Stimulated activated CD8-positive, alpha-beta memory T cell treated with anti-CD3 and anti-CD28 coated beads, Interleukin-4, amount 100 ng/mL, for 1 hour (primary cell): ENCODE results near the gene TNNI3K.
"Not testable (repeated sequence)": the region's sequence is repeated elsewhere in the genome, so short reads cannot be mapped to it uniquely, and the experiment has no call there.

Experiments
- DNase-seq, 2 donors: peaks; one replicate each; pipeline ENCODE4 v3.0.0-alpha.2; 2020; ENCODE audit warnings: low read depth in 2 of 2, low spot score in 1 of 2

The TNNI3K gene, protein sequence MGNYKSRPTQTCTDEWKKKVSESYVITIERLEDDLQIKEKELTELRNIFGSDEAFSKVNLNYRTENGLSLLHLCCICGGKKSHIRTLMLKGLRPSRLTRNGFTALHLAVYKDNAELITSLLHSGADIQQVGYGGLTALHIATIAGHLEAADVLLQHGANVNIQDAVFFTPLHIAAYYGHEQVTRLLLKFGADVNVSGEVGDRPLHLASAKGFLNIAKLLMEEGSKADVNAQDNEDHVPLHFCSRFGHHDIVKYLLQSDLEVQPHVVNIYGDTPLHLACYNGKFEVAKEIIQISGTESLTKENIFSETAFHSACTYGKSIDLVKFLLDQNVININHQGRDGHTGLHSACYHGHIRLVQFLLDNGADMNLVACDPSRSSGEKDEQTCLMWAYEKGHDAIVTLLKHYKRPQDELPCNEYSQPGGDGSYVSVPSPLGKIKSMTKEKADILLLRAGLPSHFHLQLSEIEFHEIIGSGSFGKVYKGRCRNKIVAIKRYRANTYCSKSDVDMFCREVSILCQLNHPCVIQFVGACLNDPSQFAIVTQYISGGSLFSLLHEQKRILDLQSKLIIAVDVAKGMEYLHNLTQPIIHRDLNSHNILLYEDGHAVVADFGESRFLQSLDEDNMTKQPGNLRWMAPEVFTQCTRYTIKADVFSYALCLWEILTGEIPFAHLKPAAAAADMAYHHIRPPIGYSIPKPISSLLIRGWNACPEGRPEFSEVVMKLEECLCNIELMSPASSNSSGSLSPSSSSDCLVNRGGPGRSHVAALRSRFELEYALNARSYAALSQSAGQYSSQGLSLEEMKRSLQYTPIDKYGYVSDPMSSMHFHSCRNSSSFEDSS

DNA sequence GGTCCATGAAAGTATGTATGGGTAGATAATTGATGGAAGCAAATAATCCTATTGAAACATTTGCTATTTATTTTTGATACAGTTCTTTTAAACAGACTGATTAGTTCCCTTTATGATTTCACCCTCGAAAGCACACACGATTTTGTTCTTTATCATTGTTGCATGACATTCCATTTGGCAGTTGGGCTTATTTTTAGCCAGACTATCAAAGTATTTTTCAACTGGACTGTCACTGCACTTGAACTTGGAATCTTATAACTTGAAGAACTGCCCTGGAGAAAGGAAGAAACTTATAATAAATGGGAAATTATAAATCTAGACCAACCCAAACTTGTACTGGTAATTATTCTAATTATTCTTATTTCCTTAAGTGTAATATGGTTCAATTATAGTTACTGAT is at the start of gene TNNI3K:
TNNI3K (plus strand) TSS at position 235 of the 400 bp plus-strand sequence; CDS start at position 300, 65 bp downstream.
- DNase-seq = no peak

DNA sequence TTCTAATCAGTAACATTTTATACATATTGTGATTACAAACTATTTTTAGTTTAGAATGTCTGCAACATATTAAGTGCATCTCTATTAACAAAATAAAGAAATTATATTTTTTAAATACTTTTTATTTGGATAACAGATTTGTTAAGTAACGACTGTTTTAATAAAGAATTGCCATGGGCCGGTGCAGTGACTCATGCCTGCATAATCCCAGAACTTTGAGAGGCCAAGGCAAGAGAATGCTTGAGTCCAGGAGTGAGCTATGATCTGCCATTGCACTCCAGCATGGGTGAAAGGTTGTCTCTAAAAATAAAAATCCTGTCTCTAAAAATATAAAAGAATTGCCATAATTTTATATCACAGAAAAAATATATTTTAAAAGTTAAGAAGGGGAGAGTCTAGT is 41.3 kb upstream of the TNNI3K start:
- DNase-seq = no peak

DNA sequence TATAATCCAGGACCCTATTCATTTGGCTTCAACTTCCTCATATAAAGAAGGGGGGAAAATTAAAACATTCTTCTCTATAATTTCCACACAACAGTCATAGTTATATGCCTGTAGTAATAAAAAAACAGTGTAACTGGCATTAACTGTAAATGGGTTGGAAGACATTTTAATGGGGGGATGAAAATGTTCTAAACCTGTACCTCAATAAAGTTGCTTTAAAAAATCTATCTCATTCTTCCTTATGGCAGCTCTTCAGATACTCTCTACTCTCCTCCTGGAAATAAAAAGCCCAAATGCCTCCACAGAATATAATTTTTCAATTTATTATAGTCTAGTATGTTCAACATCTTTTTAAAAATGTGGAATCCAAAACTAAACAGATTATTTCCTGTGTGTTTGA is 39.8 kb upstream of the TNNI3K start:
- no peak for DNase-seq

DNA sequence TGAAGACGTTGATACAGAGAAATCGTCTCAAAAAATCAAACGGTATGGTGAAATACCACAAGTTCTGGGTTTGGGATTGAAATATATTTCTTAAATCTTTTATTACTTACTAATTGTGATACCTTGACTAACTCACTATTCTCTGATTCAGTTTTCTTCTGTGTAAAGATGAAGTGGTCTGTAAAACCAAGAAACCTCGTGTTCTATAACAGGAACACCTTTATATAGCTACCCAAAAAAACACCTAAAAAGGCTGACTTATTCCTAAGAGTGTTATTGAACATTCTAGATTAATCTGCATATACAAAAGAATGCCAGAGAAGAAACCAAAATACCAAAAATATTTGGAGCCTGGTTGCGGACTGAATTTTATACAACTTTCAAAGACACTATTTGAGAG is 37.9 kb upstream of the TNNI3K start:
- no peak for DNase-seq

DNA sequence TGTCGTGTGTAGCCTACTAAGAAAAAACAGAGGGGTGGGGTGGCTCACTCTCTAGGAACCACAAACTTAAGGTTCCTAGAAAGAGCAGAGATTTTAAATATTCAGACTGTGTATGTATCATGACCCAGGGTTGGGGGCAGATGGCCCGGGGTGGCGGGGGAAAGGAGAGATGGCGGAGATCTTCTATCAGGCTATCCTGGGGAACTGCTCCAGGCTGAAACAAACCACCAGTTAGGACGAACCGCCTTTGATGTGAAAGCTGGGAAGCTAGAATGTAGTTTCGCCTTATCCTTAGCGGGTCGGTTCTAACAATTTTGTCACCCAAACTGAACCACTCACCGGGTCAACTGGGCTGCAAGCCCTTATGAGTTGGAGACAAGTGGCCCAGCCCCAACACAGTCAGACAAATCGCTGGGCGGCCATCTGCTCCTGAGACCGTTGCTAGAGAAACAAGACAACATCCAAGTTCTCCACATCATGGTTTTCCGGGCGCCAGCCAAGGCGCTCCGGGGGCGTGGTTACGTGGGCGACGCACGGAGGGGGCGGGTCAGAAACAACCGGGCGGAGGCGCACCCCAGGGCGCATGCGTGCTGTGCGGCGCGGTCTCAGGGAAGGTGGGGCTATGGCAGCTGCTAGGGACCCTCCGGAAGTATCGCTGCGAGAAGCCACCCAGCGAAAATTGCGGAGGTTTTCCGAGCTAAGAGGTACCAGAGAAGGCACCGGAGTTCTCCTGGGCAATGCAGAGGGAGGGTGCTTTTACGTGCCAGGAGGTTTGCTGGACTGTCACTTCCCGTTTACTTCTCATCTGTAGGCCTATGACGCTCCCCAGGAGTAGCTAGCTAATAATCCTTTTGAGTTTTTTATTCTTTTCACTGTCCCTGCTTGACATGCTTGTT is 37.3 kb upstream of the TNNI3K start, which contains the start of the genes FPGT and LRRIQ3:
FPGT (plus strand) TSS at position 586 of the 896 bp plus-strand sequence; CDS start at position 623, 37 bp downstream.
LRRIQ3 (minus strand) TSS at position 520 of the 896 bp plus-strand sequence. CDS start 14,492 bp downstream, outside the sequence.
- DNase-seq = peak; percentile 93 to 94

DNA sequence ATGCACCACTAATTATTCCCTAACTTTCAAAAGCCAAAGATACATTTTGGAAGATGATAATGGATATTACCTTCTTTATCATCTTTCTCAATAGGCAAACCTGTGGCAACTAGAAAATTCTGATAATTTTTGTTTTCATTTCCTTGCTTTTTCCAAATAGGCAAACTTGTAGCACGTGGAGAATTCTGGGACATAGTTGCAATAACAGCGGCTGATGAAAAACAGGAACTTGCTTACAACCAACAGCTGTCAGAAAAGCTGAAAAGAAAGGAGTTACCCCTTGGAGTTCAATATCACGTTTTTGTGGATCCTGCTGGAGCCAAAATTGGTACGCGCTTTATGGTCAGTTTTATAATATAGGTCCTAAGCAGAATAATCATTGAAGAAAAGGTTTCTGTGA is 35.7 kb upstream of the TNNI3K start:
- no peak for DNase-seq

DNA sequence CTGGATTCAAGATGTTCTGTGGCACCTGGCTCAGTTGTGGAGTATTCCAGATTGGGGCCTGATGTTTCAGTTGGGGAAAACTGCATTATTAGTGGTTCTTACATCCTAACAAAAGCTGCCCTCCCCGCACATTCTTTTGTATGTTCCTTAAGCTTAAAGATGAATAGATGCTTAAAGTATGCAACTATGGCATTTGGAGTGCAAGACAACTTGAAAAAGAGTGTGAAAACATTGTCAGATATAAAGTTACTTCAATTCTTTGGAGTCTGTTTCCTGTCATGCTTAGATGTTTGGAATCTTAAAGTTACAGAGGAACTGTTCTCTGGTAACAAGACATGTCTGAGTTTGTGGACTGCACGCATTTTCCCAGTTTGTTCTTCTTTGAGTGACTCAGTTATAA is 29.9 kb upstream of the TNNI3K start:
- no peak for DNase-seq

DNA sequence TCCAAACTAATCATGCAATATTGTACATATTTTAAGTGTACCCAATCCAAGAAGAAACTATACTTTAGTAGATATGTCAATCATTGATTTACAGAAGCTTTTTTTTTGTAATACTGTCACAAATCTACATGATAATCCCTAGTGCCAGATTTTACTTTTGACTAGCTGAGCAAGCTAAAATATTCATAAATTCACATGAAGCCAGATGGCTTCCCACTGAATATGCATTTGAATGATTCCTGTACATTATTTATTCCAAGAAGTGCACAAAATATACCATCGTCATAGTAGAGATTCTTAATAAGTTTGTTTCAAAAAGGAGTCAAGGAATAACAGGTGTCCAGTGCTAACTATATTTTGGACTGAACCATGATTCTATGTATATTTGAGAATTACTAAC is 20.0 kb upstream of the TNNI3K start:
- DNase-seq = no peak

DNA sequence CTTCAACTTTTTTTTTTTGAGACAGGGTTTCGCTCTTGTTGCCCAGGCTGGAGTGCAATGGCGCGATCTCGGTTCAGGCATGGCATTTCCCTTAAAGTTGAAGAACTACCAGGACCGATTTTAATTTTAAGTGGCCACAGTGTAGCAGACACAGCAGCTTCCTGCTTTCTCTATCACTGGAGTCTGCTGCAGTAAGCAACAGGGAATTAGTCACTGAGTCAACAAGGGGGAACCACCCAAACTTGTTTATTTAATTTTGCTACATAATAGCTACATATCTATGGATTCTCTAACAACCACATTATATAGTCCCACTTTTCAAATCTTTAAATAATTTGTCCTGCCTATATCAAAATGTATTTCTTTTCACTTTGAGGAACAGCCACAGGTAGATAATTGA is 12.5 kb upstream of the TNNI3K start:
- DNase-seq = no peak

DNA sequence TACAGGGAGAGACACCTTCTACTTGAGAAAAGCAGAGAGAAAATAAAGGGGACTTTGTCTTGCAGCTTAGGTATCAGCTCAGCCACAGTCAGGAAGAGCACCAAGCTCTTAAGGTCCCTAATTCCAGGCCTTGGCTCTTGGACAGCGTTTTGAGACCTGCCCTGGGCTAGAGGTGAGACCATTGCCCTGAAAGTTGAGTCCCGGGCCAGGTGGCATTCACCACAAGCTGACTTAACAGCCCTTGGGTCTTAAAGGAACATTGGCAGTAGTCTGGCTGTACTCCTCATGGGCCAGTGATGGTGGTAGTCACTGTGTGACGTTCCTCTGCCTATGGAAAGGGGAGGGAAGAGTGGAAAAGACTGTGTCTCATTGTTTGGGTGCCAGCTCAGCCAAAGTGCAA is 11.7 kb upstream of the TNNI3K start:
- DNase-seq = no peak

DNA sequence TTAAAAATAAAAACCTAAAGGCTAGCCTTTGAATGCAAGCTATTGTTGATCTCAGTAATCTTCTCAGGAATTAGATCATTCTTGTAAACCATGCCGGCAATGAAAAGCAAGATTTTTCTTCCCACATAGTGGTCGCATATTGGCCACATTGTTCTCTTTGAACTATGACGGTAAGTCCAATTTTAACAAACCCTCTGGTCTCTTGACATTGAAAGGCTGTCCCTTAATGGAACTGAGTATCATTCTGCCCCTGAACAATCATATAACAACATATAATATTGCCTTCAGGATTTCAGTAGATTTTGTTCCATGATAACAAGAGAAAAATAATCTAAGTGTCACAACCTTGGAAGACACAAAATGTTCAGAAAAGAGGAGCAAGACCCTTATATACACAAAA is 1.3 kb downstream of the TNNI3K start:
- no peak for DNase-seq

DNA sequence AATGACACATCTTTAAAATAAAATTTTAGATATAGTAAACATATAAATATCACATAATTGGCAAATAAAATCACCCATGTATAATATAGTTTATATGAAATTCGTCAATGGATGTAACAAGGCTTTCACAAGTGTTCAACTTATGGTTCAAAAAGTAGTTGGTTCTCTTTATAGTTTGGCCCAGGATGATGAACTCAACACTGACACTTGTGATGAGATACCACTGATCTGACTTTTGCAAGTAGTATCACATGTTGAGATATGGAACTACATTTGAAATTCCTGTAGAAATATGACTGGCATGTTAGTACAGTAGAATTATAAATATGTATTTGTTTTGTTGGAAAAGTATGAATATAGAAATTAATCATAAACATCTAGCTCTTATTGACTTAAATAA is 1.8 kb downstream of the TNNI3K start:
- DNase-seq = no peak

DNA sequence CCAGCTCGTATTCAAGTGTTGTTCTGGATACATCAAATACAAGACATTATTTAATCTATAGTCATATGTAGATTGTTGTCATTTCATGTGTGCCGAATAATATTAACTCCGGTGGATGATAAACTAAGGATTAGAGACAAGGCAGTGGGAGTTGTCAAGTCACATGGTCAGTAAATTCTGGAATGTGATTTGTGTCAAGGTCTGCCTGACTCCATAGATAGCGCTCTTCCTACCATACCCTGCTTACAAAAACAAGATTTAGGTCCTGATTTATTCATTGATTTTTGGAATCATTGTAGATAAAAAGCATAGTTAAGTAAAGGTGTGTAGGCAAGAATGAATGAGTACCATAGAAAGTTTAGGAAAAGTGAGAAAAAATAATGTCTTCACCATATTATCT is 2.6 kb downstream of the TNNI3K start:
- DNase-seq = no peak

DNA sequence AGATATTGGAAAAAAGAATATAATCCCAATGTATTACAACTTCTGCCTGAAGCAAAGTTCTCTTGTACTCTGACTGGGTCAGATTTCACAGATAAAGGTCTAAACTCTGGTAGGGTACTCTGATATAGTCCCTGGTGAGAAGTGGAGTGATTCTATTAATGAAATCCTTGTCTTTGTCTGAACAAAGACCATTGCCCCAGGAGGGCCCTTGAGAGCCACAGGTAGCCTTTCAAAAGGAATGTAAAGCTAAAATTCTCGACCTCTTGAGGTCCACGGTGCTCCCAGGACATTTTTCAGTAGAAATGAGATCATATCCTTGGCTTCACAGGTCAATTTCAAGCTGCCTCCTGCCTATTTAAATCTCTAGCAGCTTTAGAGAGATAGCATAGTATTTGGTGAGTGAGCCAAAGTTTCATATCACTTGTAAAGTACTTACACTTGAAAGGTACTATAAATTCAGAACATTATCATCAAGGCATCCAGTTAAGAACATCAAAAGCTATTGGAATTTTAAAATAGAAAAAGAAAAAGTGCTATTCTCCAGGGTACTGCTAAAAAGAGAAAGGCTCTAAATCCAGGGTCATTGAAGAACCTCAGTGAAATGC is 10.1 kb downstream of the TNNI3K start:
- no peak for DNase-seq

DNA sequence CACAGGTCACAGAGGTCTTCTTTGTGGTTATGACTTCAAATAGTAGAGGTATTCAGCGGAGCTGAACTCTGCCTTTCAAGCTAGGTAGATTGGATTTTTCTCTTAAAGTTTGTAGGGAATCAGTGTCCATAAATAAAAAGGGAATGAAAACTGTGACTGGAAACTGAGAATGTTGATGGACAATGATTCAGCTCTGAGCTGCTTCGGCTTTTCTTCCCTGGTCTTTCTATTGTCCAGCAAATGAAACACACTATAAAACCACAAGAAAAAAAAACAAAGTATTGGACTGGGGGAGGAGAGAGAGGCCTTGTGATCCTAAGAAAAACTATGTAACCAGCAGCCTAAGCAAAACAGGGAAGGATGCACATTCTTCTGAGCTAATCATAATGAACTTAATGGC is 11.1 kb downstream of the TNNI3K start:
- no peak for DNase-seq

DNA sequence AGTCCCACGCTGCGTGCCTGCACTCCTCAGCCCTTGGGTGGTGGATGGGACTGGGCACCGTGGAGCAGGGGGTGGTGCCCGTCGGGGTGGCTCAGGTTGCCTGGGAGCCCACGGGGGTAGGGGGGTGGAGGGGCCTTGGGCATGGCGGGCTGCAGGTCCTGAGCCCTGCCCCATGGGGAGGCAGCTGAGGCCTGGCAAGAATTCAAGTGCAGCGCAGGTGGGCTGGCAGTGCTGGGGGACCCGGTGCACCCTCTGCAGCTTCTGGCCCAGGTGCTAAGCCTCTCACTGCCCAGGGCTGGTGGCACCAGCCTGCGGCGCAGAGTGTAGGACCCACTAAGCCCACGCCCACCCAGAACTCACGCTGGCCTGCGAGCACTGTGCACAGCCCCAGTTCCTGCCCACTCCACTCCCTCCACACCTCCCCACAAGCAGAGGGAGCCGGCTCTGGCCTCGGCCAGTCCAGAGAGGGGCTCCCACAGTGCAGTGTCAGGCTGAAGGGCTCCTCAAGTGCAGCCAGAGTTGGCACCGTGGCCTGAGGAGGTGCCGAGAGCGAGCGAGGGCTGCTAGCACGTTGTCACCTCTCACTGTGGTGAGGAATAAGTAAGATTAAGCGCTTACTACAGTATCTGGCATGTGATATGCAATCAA is 12.8 kb downstream of the TNNI3K start:
- no peak for DNase-seq

DNA sequence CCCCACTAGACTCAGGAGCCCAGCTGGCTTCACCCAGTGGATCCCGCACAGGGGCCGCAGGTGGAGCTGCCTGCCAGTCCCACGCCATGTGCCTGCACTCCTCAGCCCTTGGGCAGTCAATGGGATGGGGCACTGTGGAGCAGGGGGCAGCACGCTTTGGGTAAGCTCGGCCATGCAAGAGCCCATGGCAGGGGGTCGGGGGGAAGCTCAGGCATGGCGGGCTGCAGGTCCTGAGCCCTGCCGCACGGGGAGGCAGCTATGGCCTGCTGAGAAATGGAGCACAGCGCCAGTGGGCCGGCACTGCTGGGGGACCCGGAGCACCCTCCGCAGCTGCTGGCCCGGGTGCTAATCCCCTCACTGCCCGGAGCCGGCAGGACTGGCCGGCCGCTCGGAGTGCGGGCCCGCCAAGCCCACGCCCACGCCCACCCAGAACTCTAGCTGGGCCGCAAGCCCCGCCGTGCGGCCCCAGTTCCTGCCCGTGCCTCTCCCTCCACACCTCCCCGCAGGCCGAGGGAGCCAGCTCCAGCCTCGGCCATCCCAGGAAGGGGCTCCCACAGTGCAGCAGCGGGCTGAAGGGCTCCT is 18.1 kb downstream of the TNNI3K start:
- not testable (repeated sequence) for DNase-seq

DNA sequence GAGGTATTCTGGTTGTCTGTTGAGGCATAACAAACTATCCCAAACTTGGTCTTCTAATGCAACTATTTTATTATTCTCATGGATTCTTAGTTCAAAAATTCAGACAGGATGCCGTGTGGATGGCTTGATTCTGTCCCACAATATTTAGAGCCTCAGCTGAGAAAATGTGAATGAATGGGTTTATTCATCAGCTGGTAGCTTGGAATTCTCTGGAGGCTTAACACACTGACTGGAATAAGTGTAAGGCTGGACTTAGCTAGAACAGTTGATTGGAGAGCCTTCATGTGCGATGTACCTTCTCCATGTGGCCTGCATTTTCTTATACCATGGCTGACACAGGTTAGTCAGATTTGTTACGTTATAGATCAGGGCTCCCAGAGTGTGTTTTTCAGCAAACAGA is 30.8 kb downstream of the TNNI3K start:
- DNase-seq = no peak

DNA sequence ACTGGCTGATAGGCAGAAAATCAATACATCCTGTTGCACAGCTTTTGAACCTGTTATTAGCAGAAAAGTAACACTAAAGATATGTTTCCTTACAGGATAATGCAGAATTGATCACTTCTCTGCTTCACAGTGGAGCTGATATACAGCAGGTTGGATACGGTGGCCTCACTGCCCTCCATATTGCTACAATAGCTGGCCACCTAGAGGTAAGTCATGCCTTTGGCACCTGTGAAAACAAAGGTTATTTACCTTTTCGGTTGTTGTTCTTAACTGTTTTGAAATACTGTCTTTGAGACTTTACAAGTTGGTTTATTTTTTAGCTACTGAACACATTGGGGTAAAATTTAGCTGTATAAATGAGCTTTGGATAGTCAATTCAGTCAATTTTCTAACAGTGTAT is 36.3 kb downstream of the TNNI3K start:
- DNase-seq = no peak
